ENCODE measurements around the gene TMCO5A. TPM values are rescaled to one million over a fixed set of nuclear protein-coding genes. Genes with fewer than 3 reads are reported as not detected.

Gene TMCO5A
- not detected for total RNA-seq

GRCh38 chr15:37934340-37934739 lies at the start of gene TMCO5A:
TMCO5A (plus strand) TSS chr15:37934640; CDS start chr15:37936324, 1,684 bp downstream.
- DNase-seq (ENCODE audit: low spot score in 2 of 2) (no peak), ATAC-seq (no peak)
- H3K36me3 Mint-ChIP-seq: no peaks in the 10 kb centered on the region
- H3K9me3 Mint-ChIP-seq: peaks cover 11 to 14% of the 10 kb centered on the region in 2 donors
- no peak within 1 kb of the TSS for H3K27ac Mint-ChIP-seq

GRCh38 chr15:37885651-37886050 lies 48.8 kb upstream of the TMCO5A start:
- DNase-seq (ENCODE audit: low spot score in 2 of 2) (no peak), ATAC-seq (no peak)
- no peak overlapping the region for H3K27ac Mint-ChIP-seq
- no peaks in the 10 kb centered on the region for H3K36me3 Mint-ChIP-seq
- H3K9me3 Mint-ChIP-seq: no peaks in the 10 kb centered on the region

- no peak for DNase-seq (ENCODE audit: low spot score in 2 of 2)
Observed at GRCh38 chr15:37888356-37888755, 46.1 kb upstream of the TMCO5A start.

GRCh38 chr15:37891766-37892368 lies 42.6 kb upstream of the TMCO5A start:
- Mint-ChIP-seq H3K27ac (no peak overlapping the region), H3K36me3 (no peaks in the 10 kb centered on the region), H3K9me3 (no peaks in the 10 kb centered on the region)
- DNase-seq (ENCODE audit: low spot score in 2 of 2) (no peak), ATAC-seq (peak in 1 of 2 donors; percentile 54)

More at GRCh38 chr15:37888356-37888755, 46.1 kb upstream of the TMCO5A start:
- no peak for ATAC-seq
- no peaks in the 10 kb centered on the region for H3K9me3 Mint-ChIP-seq
- no peaks in the 10 kb centered on the region for H3K36me3 Mint-ChIP-seq
- no peak overlapping the region for H3K27ac Mint-ChIP-seq

- DNase-seq (ENCODE audit: low spot score in 2 of 2) (no peak), ATAC-seq (no peak)
- Mint-ChIP-seq H3K36me3 (no peaks in the 10 kb centered on the region), H3K27ac (no peak overlapping the region), H3K9me3 (no peaks in the 10 kb centered on the region)
Observed at GRCh38 chr15:37893309-37893708, 41.1 kb upstream of the TMCO5A start.

GRCh38 chr15:37898362-37898761 lies 36.1 kb upstream of the TMCO5A start:
- ATAC-seq (no peak), DNase-seq (ENCODE audit: low spot score in 2 of 2) (no peak)
- Mint-ChIP-seq H3K36me3 (no peaks in the 10 kb centered on the region), H3K27ac (no peak overlapping the region), H3K9me3 (no peaks in the 10 kb centered on the region)

GRCh38 chr15:37900326-37901221 lies 33.9 kb upstream of the TMCO5A start:
- no peak for DNase-seq (ENCODE audit: low spot score in 2 of 2)
- no peaks in the 10 kb centered on the region for H3K36me3 Mint-ChIP-seq
- no peak for ATAC-seq
- H3K9me3 Mint-ChIP-seq: no peaks in the 10 kb centered on the region
- no peak overlapping the region for H3K27ac Mint-ChIP-seq

- no peaks in the 10 kb centered on the region for H3K36me3 Mint-ChIP-seq
- DNase-seq (ENCODE audit: low spot score in 2 of 2) (no peak), ATAC-seq (no peak)
- H3K9me3 Mint-ChIP-seq: no peaks in the 10 kb centered on the region
- H3K27ac Mint-ChIP-seq: no peak overlapping the region
Observed at GRCh38 chr15:37902126-37902525, 32.3 kb upstream of the TMCO5A start.

GRCh38 chr15:37903919-37904625 lies 30.4 kb upstream of the TMCO5A start:
- DNase-seq (ENCODE audit: low spot score in 2 of 2) (no peak), ATAC-seq (no peak)
- Mint-ChIP-seq H3K9me3 (no peaks in the 10 kb centered on the region), H3K27ac (no peak overlapping the region), H3K36me3 (no peaks in the 10 kb centered on the region)

GRCh38 chr15:37907136-37907535 lies 27.3 kb upstream of the TMCO5A start:
- no peaks in the 10 kb centered on the region for H3K9me3 Mint-ChIP-seq
- DNase-seq (ENCODE audit: low spot score in 2 of 2): no peak
- H3K27ac Mint-ChIP-seq: no peak overlapping the region
- no peaks in the 10 kb centered on the region for H3K36me3 Mint-ChIP-seq
- ATAC-seq: no peak

GRCh38 chr15:37921527-37922385 lies 12.7 kb upstream of the TMCO5A start:
- Mint-ChIP-seq H3K36me3 (peaks cover 0 to 13% of the 10 kb centered on the region in 2 donors), H3K9me3 (peaks cover 8 to 9% of the 10 kb centered on the region in 2 donors), H3K27ac (peak overlapping the region in 1 of 2 donors; percentile 51)
- ATAC-seq (no peak), DNase-seq (ENCODE audit: low spot score in 2 of 2) (no peak)

GRCh38 chr15:37926136-37926535 lies 8.3 kb upstream of the TMCO5A start:
- H3K36me3 Mint-ChIP-seq: peaks cover 0 to 13% of the 10 kb centered on the region in 2 donors
- DNase-seq (ENCODE audit: low spot score in 2 of 2) (no peak), ATAC-seq (no peak)
- no peak overlapping the region for H3K27ac Mint-ChIP-seq
- peaks cover 8 to 9% of the 10 kb centered on the region in 2 donors for H3K9me3 Mint-ChIP-seq

GRCh38 chr15:37929238-37929637 lies 5.2 kb upstream of the TMCO5A start:
- ATAC-seq: no peak
- no peak for DNase-seq (ENCODE audit: low spot score in 2 of 2)
- H3K9me3 Mint-ChIP-seq: peaks cover 0 to 5% of the 10 kb centered on the region in 2 donors
- H3K36me3 Mint-ChIP-seq: no peaks in the 10 kb centered on the region
- H3K27ac Mint-ChIP-seq: no peak overlapping the region

GRCh38 chr15:37931321-37931720 lies 3.1 kb upstream of the TMCO5A start:
- no peak for DNase-seq (ENCODE audit: low spot score in 2 of 2)
- peaks cover 11% of the 10 kb centered on the region in 2 donors for H3K9me3 Mint-ChIP-seq
- H3K27ac Mint-ChIP-seq: no peak overlapping the region
- ATAC-seq: no peak
- H3K36me3 Mint-ChIP-seq: no peaks in the 10 kb centered on the region

GRCh38 chr15:37931868-37932267 lies 2.6 kb upstream of the TMCO5A start:
- no peaks in the 10 kb centered on the region for H3K36me3 Mint-ChIP-seq
- ATAC-seq (no peak), DNase-seq (ENCODE audit: low spot score in 2 of 2) (no peak)
- H3K27ac Mint-ChIP-seq: no peak overlapping the region
- H3K9me3 Mint-ChIP-seq: peaks cover 11 to 14% of the 10 kb centered on the region in 2 donors

- DNase-seq (ENCODE audit: low spot score in 2 of 2) (no peak), ATAC-seq (no peak)
- Mint-ChIP-seq H3K36me3 (no peaks in the 10 kb centered on the region), H3K27ac (no peak overlapping the region), H3K9me3 (peaks cover 11 to 14% of the 10 kb centered on the region in 2 donors)
Observed at GRCh38 chr15:37932549-37932948, 1.9 kb upstream of the TMCO5A start.
